Endothelial cell of umbilical vein (primary cell): ENCODE results near the gene SHBG. TPM values are rescaled to one million over a fixed set of nuclear protein-coding genes. Genes with fewer than 3 reads are reported as not detected.
A peak's percentile ranks its signal among the peaks of the same experiment; 100 is the strongest.

Experiments used
- Bru-seq: library from RNA; stranded (reverse); fragments of 400-500 nt; gene quantifications from one replicate; lab custom pipeline; 2021; lab: Mats Ljungman, UMichigan
- BruChase-seq, 2 experiments: library from RNA; stranded (reverse); fragments of 400-500 nt; gene quantifications; one replicate each; lab custom pipeline; 2021; lab: Mats Ljungman, UMichigan
- BruUV-seq: library from RNA; stranded (reverse); fragments of 400-500 nt; replicated peaks from 2 replicates; lab custom pipeline; 2021; lab: Mats Ljungman, UMichigan
- CTCF ChIA-PET: fragments of 300-600, 350-600 bp; sonication (Branson Sonifier 250); formaldehyde crosslinking; loops from one replicate; lab custom pipeline; 2021; ENCODE audit warnings: antibody characterized with exemption, inconsistent platforms; lab: Charles Lee
- POLR2A ChIA-PET: fragments of 300-600, 350-600 bp; sonication (Branson Sonifier 250); formaldehyde crosslinking; loops from one replicate; lab custom pipeline; 2021; ENCODE audit warnings: antibody characterized with exemption, inconsistent platforms; lab: Charles Lee
- DNase-seq: peaks from one replicate; pipeline ENCODE4 v3.0.0-alpha.2; 2011; ENCODE audit warnings: low read depth, low spot score
- FAIRE-seq: peaks from 2 replicates; lab custom pipeline; 2011; peaks lifted over from hg19 to GRCh38; lab: Jason Lieb, UNC
- H2AFZ ChIP-seq: 2 replicates; pipeline ENCODE4 v1.6.0; 2012; ENCODE audit warnings: low read depth, low read length, control low read depth, inconsistent platforms
- H3K27ac ChIP-seq: 2 replicates; pipeline ENCODE4 v1.5.1; 2011; ENCODE audit warnings: low read depth, mild to moderate bottlenecking, control low read depth, low read length, moderate library complexity; ENCODE audit not compliant: insufficient read depth
- H3K27me3 ChIP-seq, 2 experiments: 2 replicates each; pipeline versions ENCODE4 v1.6.0 to v1.6.1; 2011; ENCODE audit warnings: low read length in 2 of 2, mixed read lengths in 1 of 2; ENCODE audit not compliant: control insufficient read depth in 2 of 2, insufficient read depth in 2 of 2
- H3K36me3 ChIP-seq, 2 experiments: 2 replicates in 1 of 2; 3 replicates in 1 of 2; pipeline ENCODE4 v1.5.1; 2011; ENCODE audit warnings: low read length in 2 of 2, mild to moderate bottlenecking in 1 of 2, moderate library complexity in 1 of 2; ENCODE audit not compliant: control insufficient read depth in 2 of 2, insufficient read depth in 2 of 2; ENCODE audit errors: extremely low read depth in 1 of 2
- H3K4me1 ChIP-seq: 3 replicates; pipeline ENCODE4 v1.5.1; 2011; ENCODE audit warnings: mild to moderate bottlenecking, low read length; ENCODE audit not compliant: control insufficient read depth, insufficient read depth; ENCODE audit errors: extremely low read depth
- H3K4me2 ChIP-seq: 2 replicates; pipeline ENCODE4 v1.6.1; 2011; ENCODE audit warnings: low read length, control low read depth, mixed read lengths; ENCODE audit not compliant: insufficient read depth
- H3K4me3 ChIP-seq, 3 experiments: fragments of 200-600 bp in 1 of 3; sonication (generic), shearing (Covaris generic) in 1 of 3; replicated peaks in 1 of 3; 2 replicates each; pipeline ENCODE4 v1.5.1; 2011 to 2016; ENCODE audit warnings: control low read depth in 3 of 3, low read length in 3 of 3, mild to moderate bottlenecking in 2 of 3, inconsistent platforms in 1 of 3, low read depth in 1 of 3, moderate library complexity in 1 of 3; ENCODE audit not compliant: insufficient read depth in 1 of 3
- H3K79me2 ChIP-seq: 2 replicates; pipeline ENCODE4 v1.6.0; 2012; ENCODE audit warnings: low read length, inconsistent platforms; ENCODE audit not compliant: control insufficient read depth, insufficient read depth
- H3K9ac ChIP-seq: replicated peaks from 2 replicates; pipeline ENCODE3; 2011; ENCODE audit warnings: low read length, control low read depth; ENCODE audit not compliant: insufficient read depth; ENCODE audit errors: extremely low read depth
- H3K9me1 ChIP-seq: replicated peaks from 3 replicates; pipeline ENCODE4 v1.6.0; 2011; ENCODE audit warnings: mild to moderate bottlenecking, low read length; ENCODE audit not compliant: control insufficient read depth, insufficient read depth; ENCODE audit errors: extremely low read depth
- H3K9me3 ChIP-seq: replicated peaks from 2 replicates; pipeline ENCODE4 v1.5.1; 2012; ENCODE audit warnings: low read length, inconsistent platforms; ENCODE audit not compliant: control insufficient read depth, insufficient read depth
- H4K20me1 ChIP-seq: replicated peaks from 2 replicates; pipeline ENCODE3; 2011; ENCODE audit warnings: mild to moderate bottlenecking, low read length; ENCODE audit not compliant: control insufficient read depth, insufficient read depth; ENCODE audit errors: extremely low read depth
- CTCF ChIP-seq, 2 donors: IDR thresholded peaks; 1 replicate in 1 of 2; 2 replicates in 1 of 2; pipeline ENCODE4 v1.5.1; 2011; ENCODE audit warnings: low read length in 2 of 2, mild to moderate bottlenecking in 2 of 2, moderate library complexity in 2 of 2, control low read depth in 1 of 2, inconsistent platforms in 1 of 2, low read depth in 1 of 2; ENCODE audit not compliant: insufficient read depth in 1 of 2; ENCODE audit errors: extremely low read depth in 1 of 2
- MYC ChIP-seq: IDR thresholded peaks from one replicate; pipeline ENCODE4 v1.6.1; 2011; ENCODE audit warnings: mild to moderate bottlenecking, low read depth, low read length
- POLR2A ChIP-seq: IDR thresholded peaks from 2 replicates; pipeline ENCODE4 v1.6.1; 2012; ENCODE audit warnings: low read depth, mild to moderate bottlenecking, control low read depth, low read length
- dilution Hi-C: fragments of 300-500 bp; cut with MboI; formaldehyde crosslinking; loops from one replicate; pipeline ENCODE4 v1.15.0; 2019; ENCODE audit warnings: low sequenced_read_pairs; ENCODE audit not compliant: extremely low pct_ligation_motif_present
- intact Hi-C: fragments of 100-400 bp; cut with micrococcal nuclease; formaldehyde crosslinking; loops from one replicate; pipeline ENCODE4 v1.10.0; 2022
- long read RNA-seq: library from polyadenylated mRNA; stranded (forward); transcript quantifications from one replicate; pipeline ENCODE4 v2.0.0, GENCODE V29; 2021
- polyA minus RNA-seq, 3 experiments: library from RNA; depleted of rRNA, polyadenylated mRNA; stranded (reverse); fragments of >200 nt; gene quantifications; 1 replicate in 1 of 3; 2 replicates in 2 of 3; pipeline ENCODE4 v1.2.3, GENCODE V29; 2011
- polyA plus RNA-seq, 4 experiments: library from polyadenylated mRNA; depleted of rRNA in 3 of 4; stranded (reverse) in 3 of 4; unstranded in 1 of 4; fragments of >200 nt; gene quantifications; 2 replicates each; pipeline versions ENCODE4 v1.2.1 to v1.2.3, GENCODE V29; 2011 to 2012; ENCODE audit warnings: missing spikeins in 1 of 4
- total RNA-seq: library from RNA; stranded (reverse); gene quantifications from 2 replicates; pipeline ENCODE4 v1.2.3, GENCODE V29; 2021
- TF ChIP-seq, protein P1 (sequence below): IDR thresholded peaks from 2 replicates; pipeline ENCODE4 v1.6.1; 2011; ENCODE audit not compliant: insufficient read depth, insufficient read length

The SHBG gene
- total RNA-seq (not detected in 2 replicates), polyA plus RNA-seq (0.32 and 0.51 TPM in 2 replicates), polyA minus RNA-seq (not detected in 2 replicates), Bru-seq, nascent RNA (percentile 13 among the genes with signal in this experiment), BruChase-seq, experiment 1, labeled RNA remaining after a 6-hour chase (percentile 16 among the genes with signal in this experiment), BruChase-seq, experiment 2, labeled RNA remaining after a 2-hour chase (percentile 14 among the genes with signal in this experiment)
- polyA plus RNA-seq (2011; cell fraction: cytosol; rRNA removed): 0.26 and 0.30 TPM in 2 replicates
- 0.78 and 0.99 TPM in 2 replicates for polyA plus RNA-seq (2011; cell fraction: nucleus; rRNA removed)
- polyA plus RNA-seq (2012): 0.41 and 0.44 TPM in 2 replicates
- not detected for polyA minus RNA-seq (2011; cell fraction: cytosol; rRNA and poly(A)+ RNA removed)
- polyA minus RNA-seq (2011; cell fraction: nucleus; rRNA and poly(A)+ RNA removed): not detected in 2 replicates
- long read RNA-seq: 0 reads

DNA sequence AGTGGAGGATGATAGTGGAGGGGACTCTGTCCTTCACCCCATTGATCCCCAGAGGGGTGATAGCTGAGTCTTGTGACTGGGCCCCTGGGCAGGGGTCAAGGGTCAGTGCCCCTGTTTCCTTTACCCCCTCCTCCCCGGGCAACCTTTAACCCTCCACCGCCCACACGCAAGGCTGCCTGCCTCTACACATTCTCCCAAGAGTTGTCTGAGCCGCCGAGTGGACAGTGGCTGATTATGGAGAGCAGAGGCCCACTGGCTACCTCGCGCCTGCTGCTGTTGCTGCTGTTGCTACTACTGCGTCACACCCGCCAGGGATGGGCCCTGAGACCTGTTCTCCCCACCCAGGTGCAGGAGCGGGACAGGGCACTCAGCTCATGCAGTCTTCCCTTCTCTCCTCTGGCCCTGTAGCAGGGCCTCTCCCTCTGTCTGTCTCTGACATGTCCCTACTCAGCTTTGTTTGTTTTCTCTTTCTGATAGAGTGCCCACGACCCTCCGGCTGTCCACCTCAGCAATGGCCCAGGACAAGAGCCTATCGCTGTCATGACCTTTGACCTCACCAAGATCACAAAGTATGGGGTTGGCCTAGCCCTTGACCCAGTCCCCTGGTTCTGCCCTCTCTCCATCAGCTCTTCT is at the start of gene SHBG:
Gene SHBG (plus strand): TSS at position 197 of the 633 bp plus-strand sequence. CDS start 38 bp downstream, at position 235.
- no peaks in the 10 kb centered on the region for H3K4me1 ChIP-seq
- H3K4me3 ChIP-seq: no peak within 1 kb of the TSS
- H3K36me3 ChIP-seq: peaks cover 0 to 2% of the 10 kb centered on the region in 2 experiments
- ChIA-PET POLR2A (no interaction called here), CTCF (interaction anchor here (1.3 to 6.6 kb wide), 3 partner anchors 21 to 86 kb away, joined by 5 to 97 read pairs (median 6); partner anchors contain the start of genes ATP1B2, TP53 and WRAP53)
- no peak within 1 kb of the TSS for H2AFZ ChIP-seq
- TF ChIP-seq MYC (no peak), POLR2A (no peak), CTCF (IDR thresholded peaks at IDR 0.05; ENCODE audit: extremely low read depth in 1 of 2, insufficient read depth in 1 of 2, low read depth in 1 of 2, low read length in 2 of 2) (no peak)
- TF ChIP-seq, protein P1, sequence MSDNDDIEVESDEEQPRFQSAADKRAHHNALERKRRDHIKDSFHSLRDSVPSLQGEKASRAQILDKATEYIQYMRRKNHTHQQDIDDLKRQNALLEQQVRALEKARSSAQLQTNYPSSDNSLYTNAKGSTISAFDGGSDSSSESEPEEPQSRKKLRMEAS: no peak
- no TSS peak for BruUV-seq
- dilution Hi-C loops (no loop called here), intact Hi-C loops (no loop called here)
- no peaks in the 10 kb centered on the region for H4K20me1 ChIP-seq
- no peaks in the 10 kb centered on the region for H3K9me1 ChIP-seq
- FAIRE-seq (no peak), DNase-seq (no peak)
- no peak within 1 kb of the TSS for H3K9ac ChIP-seq
- no peak within 1 kb of the TSS for H3K27ac ChIP-seq
- no peaks in the 10 kb centered on the region for H3K27me3 ChIP-seq
- H3K79me2 ChIP-seq: no peaks in the 10 kb centered on the region
- no peaks in the 10 kb centered on the region for H3K9me3 ChIP-seq
- no peak within 1 kb of the TSS for H3K4me2 ChIP-seq
